ENCODE results near the gene CYP2D6. TPM values are rescaled to one million over a fixed set of nuclear protein-coding genes. Genes with fewer than 3 reads are reported as not detected.

CYP2D6 gene
- total and polyA plus RNA-seq, 10 of the 15 experiments (the other 5 are each of a cell fraction or from before 2014, with no cell fraction given) = 0.08 to 1.4 (median 0.39) TPM

DNA sequence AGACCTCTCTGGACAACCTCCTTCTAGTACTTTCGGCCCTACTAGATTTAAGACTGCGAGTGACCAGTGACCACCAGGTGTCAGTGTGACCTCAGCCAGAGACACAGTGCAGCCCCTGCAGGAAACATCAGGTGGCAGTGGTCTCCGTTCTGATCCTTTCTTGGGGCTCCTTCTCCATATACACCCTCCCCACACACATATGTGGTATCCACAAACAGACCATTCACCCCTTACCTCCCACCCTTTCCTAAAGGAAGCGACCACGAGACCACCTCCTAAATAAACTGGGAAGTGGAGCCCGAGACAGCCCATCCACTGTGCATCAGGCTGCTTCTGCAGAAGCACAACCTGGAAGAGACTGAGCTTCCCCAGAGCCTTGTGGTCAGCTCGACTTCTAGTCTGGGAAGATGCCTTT lies 38.5 kb upstream of the CYP2D6 start (continued):
- TF ChIP-seq EGR1 (IDR thresholded peaks at IDR 0.05; ENCODE audit: borderline replicate concordance in 1 of 2, low read depth in 2 of 2, low read length in 2 of 2) (no peak), ZNF274 (IDR thresholded peaks at IDR 0.05; ENCODE audit: insufficient read depth, insufficient read length) (no peak), RAD21 (IDR thresholded peaks at IDR 0.05; ENCODE audit: insufficient read depth, low read depth, low read length) (peak; percentile 100), SMC3 (IDR thresholded peaks at IDR 0.05; ENCODE audit: borderline replicate concordance, low read length) (peak; percentile 100), RBBP5 (conservative IDR thresholded peaks at IDR 0.05) (no peak), SP1 (IDR thresholded peaks at IDR 0.05; ENCODE audit: low read depth, low read length) (no peak), SMARCA5 (IDR thresholded peaks at IDR 0.05) (peak; percentile 89), CEBPB (IDR thresholded peaks at IDR 0.05; ENCODE audit: borderline replicate concordance in 1 of 2, low read depth in 2 of 2, low read length in 2 of 2) (no peak), NFYA (IDR thresholded peaks at IDR 0.05; ENCODE audit: borderline replicate concordance, low read depth, low read length) (no peak), SUPT20H (IDR thresholded peaks at IDR 0.05; ENCODE audit: borderline replicate concordance, control insufficient read depth, low read depth, low read length) (no peak), ASH2L (IDR thresholded peaks at IDR 0.05; ENCODE audit: borderline replicate concordance, low read depth) (no peak), CHD1 (IDR thresholded peaks at IDR 0.05; ENCODE audit: low read depth, low read length) (no peak), STAT1 (conservative IDR thresholded peaks at IDR 0.05) (0 out of 2 replicates have a peak, but pooled peaks have one; percentile 65), YY1 (IDR thresholded peaks at IDR 0.05; ENCODE audit: low read depth, low read length) (peak; percentile 80), DPF2 (IDR thresholded peaks at IDR 0.05) (no peak), WRNIP1 (IDR thresholded peaks at IDR 0.05; ENCODE audit: borderline replicate concordance, low read depth, low read length) (peak; percentile 83; the same call in 1 of the 2 replicates), YBX1 (IDR thresholded peaks at IDR 0.05) (no peak), LARP7 (IDR thresholded peaks at IDR 0.05) (no peak), POU2F2 (IDR thresholded peaks at IDR 0.05; ENCODE audit: borderline replicate concordance, low read depth, low read length) (0 out of 3 replicates have a peak, but pooled peaks have one; percentile 63), STAT3 (IDR thresholded peaks at IDR 0.05; ENCODE audit: low read depth, low read length) (no peak), RELA (IDR thresholded peaks at IDR 0.05; ENCODE audit: borderline replicate concordance, partially characterized antibody) (peak; percentile 33), KDM1A (IDR thresholded peaks at IDR 0.05; ENCODE audit: borderline replicate concordance) (no peak), ETV6 (conservative IDR thresholded peaks at IDR 0.05 in 1 of 2, IDR thresholded peaks at IDR 0.05 in 1 of 2; ENCODE audit: borderline replicate concordance in 1 of 2, low read depth in 1 of 2) (no peak)
- TF ChIP-seq, protein P1, sequence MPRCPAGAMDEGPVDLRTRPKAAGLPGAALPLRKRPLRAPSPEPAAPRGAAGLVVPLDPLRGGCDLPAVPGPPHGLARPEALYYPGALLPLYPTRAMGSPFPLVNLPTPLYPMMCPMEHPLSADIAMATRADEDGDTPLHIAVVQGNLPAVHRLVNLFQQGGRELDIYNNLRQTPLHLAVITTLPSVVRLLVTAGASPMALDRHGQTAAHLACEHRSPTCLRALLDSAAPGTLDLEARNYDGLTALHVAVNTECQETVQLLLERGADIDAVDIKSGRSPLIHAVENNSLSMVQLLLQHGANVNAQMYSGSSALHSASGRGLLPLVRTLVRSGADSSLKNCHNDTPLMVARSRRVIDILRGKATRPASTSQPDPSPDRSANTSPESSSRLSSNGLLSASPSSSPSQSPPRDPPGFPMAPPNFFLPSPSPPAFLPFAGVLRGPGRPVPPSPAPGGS (IDR thresholded peaks at IDR 0.05; ENCODE audit: borderline replicate concordance, insufficient read depth, low read depth, low read length, poor library complexity, severe bottlenecking) = no peak
- TF ChIP-seq, protein P2, sequence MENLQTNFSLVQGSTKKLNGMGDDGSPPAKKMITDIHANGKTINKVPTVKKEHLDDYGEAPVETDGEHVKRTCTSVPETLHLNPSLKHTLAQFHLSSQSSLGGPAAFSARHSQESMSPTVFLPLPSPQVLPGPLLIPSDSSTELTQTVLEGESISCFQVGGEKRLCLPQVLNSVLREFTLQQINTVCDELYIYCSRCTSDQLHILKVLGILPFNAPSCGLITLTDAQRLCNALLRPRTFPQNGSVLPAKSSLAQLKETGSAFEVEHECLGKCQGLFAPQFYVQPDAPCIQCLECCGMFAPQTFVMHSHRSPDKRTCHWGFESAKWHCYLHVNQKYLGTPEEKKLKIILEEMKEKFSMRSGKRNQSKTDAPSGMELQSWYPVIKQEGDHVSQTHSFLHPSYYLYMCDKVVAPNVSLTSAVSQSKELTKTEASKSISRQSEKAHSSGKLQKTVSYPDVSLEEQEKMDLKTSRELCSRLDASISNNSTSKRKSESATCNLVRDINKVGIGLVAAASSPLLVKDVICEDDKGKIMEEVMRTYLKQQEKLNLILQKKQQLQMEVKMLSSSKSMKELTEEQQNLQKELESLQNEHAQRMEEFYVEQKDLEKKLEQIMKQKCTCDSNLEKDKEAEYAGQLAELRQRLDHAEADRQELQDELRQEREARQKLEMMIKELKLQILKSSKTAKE (IDR thresholded peaks at IDR 0.05; ENCODE audit: low read depth, poor library complexity, severe bottlenecking) = peak; percentile 35
- TF ChIP-seq, protein P3, sequence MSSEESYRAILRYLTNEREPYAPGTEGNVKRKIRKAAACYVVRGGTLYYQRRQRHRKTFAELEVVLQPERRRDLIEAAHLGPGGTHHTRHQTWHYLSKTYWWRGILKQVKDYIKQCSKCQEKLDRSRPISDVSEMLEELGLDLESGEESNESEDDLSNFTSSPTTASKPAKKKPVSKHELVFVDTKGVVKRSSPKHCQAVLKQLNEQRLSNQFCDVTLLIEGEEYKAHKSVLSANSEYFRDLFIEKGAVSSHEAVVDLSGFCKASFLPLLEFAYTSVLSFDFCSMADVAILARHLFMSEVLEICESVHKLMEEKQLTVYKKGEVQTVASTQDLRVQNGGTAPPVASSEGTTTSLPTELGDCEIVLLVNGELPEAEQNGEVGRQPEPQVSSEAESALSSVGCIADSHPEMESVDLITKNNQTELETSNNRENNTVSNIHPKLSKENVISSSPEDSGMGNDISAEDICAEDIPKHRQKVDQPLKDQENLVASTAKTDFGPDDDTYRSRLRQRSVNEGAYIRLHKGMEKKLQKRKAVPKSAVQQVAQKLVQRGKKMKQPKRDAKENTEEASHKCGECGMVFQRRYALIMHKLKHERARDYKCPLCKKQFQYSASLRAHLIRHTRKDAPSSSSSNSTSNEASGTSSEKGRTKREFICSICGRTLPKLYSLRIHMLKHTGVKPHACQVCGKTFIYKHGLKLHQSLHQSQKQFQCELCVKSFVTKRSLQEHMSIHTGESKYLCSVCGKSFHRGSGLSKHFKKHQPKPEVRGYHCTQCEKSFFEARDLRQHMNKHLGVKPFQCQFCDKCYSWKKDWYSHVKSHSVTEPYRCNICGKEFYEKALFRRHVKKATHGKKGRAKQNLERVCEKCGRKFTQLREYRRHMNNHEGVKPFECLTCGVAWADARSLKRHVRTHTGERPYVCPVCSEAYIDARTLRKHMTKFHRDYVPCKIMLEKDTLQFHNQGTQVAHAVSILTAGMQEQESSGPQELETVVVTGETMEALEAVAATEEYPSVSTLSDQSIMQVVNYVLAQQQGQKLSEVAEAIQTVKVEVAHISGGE (CRISPR knock-in tag; IDR thresholded peaks at IDR 0.05) = no peak

Data from GM12878 (cell line).